Caco-2 (cell line): ENCODE results near the gene LUZP1. TPM values are rescaled to one million over a fixed set of nuclear protein-coding genes. Genes with fewer than 3 reads are reported as not detected.

Experiments used
- BruUV-seq: library from RNA; stranded (reverse); fragments of 400-500 nt; replicated peaks from 2 replicates; lab custom pipeline; 2021; lab: Mats Ljungman, UMichigan
- CTCF ChIA-PET: fragments of 300-600 bp; sonication (Branson Sonifier 250); formaldehyde crosslinking; loops from one replicate; lab custom pipeline; 2022; ENCODE audit warnings: antibody characterized with exemption; lab: Charles Lee
- POLR2A ChIA-PET: fragments of 300-600 bp; sonication (Branson Sonifier 250); formaldehyde crosslinking; loops from one replicate; lab custom pipeline; 2022; ENCODE audit warnings: antibody characterized with exemption; lab: Charles Lee
- DNase-seq, 2 experiments: peaks; one replicate each; pipeline versions ENCODE4 v3.0.0 to v3.0.0-alpha.2; 2020 to 2022
- H3K27me3 ChIP-seq: replicated peaks from 2 replicates; pipeline ENCODE4 v1.6.0; 2011; ENCODE audit warnings: low read length; ENCODE audit not compliant: control insufficient read depth, insufficient read depth
- H3K36me3 ChIP-seq: 2 replicates; pipeline ENCODE4 v1.5.1; 2011; ENCODE audit warnings: low read length; ENCODE audit not compliant: control insufficient read depth, insufficient read depth
- H3K4me1 ChIP-seq: fragments of 250-450 bp; sonication (Bioruptor Pico); 2 replicates; pipeline ENCODE4 v1.5.1; 2020; ENCODE audit warnings: mild to moderate bottlenecking
- H3K4me3 ChIP-seq: 2 replicates; pipeline ENCODE4 v1.5.1; 2011; ENCODE audit warnings: low read depth, mild to moderate bottlenecking, control low read depth, low read length
- H3K9me3 ChIP-seq: fragments of 250-450 bp; sonication (Bioruptor Pico); 2 replicates; pipeline ENCODE4 v1.5.1; 2020; ENCODE audit warnings: mild to moderate bottlenecking, moderate library complexity
- H3K27ac Mint-ChIP-seq: one replicate; pipeline ENCODE4 v1.8.0; 2022; ENCODE audit warnings: mixed read lengths; ENCODE audit not compliant: unreplicated experiment
- H3K27me3 Mint-ChIP-seq: one replicate; pipeline ENCODE4 v1.8.0; 2022; ENCODE audit warnings: mixed read lengths; ENCODE audit not compliant: insufficient read depth, unreplicated experiment
- H3K36me3 Mint-ChIP-seq: one replicate; pipeline ENCODE4 v1.8.0; 2022; ENCODE audit warnings: mild to moderate bottlenecking, mixed read lengths; ENCODE audit not compliant: insufficient read depth, unreplicated experiment
- H3K4me1 Mint-ChIP-seq: one replicate; pipeline ENCODE4 v1.8.0; 2022; ENCODE audit warnings: low read depth, mixed read lengths; ENCODE audit not compliant: unreplicated experiment
- H3K4me3 Mint-ChIP-seq: one replicate; pipeline ENCODE4 v1.8.0; 2022; ENCODE audit warnings: mild to moderate bottlenecking, moderate library complexity, mixed read lengths; ENCODE audit not compliant: unreplicated experiment
- H3K9me3 Mint-ChIP-seq: one replicate; pipeline ENCODE4 v1.8.0; 2022; ENCODE audit warnings: mixed read lengths; ENCODE audit not compliant: unreplicated experiment
- intact Hi-C: fragments of 100-400 bp; cut with micrococcal nuclease; formaldehyde crosslinking; loops from one replicate; pipeline ENCODE4 v1.10.0; 2022; ENCODE audit not compliant: unreplicated experiment
- total RNA-seq: library from RNA; stranded (reverse); gene quantifications from 2 replicates; pipeline ENCODE4 v1.2.3, GENCODE V29; 2022
- TF ChIP-seq, protein P1 (sequence below), 2 experiments: fragments of 200-600 bp in 1 of 2; IDR thresholded peaks; 1 replicate in 1 of 2; 2 replicates in 1 of 2; pipeline versions ENCODE4 v1.5.1 to v1.8.0; 2011 to 2022; ENCODE audit warnings: antibody characterized with exemption in 1 of 2, control low read depth in 1 of 2, inconsistent platforms in 1 of 2, low read depth in 1 of 2, low read length in 1 of 2, mild to moderate bottlenecking in 1 of 2, moderate library complexity in 1 of 2; ENCODE audit not compliant: insufficient read depth in 1 of 2, severe bottlenecking in 1 of 2, unreplicated experiment in 1 of 2

Gene LUZP1
- total RNA-seq, 1 experiment from 2014 or later, result 20.6 TPM

DNA sequence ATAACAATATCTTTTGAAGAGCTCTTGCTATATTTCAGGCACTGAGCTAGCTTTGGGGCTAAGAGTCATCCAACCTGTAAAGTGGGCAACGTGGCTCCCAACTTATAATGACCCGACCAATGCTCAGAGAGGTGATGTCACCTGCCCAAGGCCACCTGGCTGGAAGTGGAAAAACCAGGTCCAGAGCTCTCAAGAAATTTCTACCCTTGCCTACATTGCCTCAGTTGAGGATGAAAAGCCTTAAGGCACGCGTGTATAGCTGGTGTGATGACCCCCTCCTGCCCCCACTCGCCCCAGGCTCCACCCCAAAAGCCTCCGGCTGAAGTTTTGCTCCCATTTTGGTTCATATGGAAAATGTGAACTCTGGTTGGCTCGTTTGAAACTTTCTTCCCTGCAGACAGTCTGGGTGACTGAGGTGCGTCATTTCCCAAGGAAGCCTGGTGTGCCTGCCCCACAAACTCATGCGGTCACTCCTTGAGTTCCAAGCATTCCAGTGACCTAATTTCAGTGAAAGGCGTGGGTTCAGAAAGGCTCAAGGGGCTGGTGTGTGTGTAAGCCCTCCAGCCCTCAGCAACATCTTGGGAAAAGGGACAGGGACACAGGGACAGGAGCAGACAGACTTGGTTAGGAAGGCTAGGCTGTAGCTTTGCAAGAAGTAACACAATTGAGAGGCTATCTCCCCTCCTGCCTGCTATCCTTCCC, 28.1 kb upstream of the LUZP1 start:
- H3K4me1 Mint-ChIP-seq, result no peaks in the 10 kb centered on the region
- peak overlapping the region; percentile 67 for H3K27ac Mint-ChIP-seq
- Histone ChIP-seq H3K9me3 (no peaks in the 10 kb centered on the region), H3K36me3 (no peaks in the 10 kb centered on the region), H3K4me1 (peaks cover 9% of the 10 kb centered on the region), H3K4me3 (no peak overlapping the region), H3K27me3 (no peaks in the 10 kb centered on the region)
- no peaks in the 10 kb centered on the region for H3K27me3 Mint-ChIP-seq
- H3K36me3 Mint-ChIP-seq, result peaks cover 4% of the 10 kb centered on the region
- intact Hi-C loops, result no loop called here
- POLR2A ChIA-PET, result no interaction called here
- peak; percentile 24 to 60 for DNase-seq
- no TSS peak for BruUV-seq
- CTCF ChIA-PET, result interaction anchor here (0.6 to 1.0 kb wide), 2 partner anchors 13 to 131 kb away, joined by 4 to 5 read pairs; no protein-coding TSS in a partner anchor
- no peak overlapping the region for H3K4me3 Mint-ChIP-seq
- H3K9me3 Mint-ChIP-seq, result no peaks in the 10 kb centered on the region
- TF ChIP-seq, protein P1, sequence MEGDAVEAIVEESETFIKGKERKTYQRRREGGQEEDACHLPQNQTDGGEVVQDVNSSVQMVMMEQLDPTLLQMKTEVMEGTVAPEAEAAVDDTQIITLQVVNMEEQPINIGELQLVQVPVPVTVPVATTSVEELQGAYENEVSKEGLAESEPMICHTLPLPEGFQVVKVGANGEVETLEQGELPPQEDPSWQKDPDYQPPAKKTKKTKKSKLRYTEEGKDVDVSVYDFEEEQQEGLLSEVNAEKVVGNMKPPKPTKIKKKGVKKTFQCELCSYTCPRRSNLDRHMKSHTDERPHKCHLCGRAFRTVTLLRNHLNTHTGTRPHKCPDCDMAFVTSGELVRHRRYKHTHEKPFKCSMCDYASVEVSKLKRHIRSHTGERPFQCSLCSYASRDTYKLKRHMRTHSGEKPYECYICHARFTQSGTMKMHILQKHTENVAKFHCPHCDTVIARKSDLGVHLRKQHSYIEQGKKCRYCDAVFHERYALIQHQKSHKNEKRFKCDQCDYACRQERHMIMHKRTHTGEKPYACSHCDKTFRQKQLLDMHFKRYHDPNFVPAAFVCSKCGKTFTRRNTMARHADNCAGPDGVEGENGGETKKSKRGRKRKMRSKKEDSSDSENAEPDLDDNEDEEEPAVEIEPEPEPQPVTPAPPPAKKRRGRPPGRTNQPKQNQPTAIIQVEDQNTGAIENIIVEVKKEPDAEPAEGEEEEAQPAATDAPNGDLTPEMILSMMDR (IDR thresholded peaks at IDR 0.05; ENCODE audit: insufficient read depth in 1 of 2, low read depth in 1 of 2, low read length in 1 of 2, severe bottlenecking in 1 of 2, unreplicated experiment in 1 of 2), result no peak

DNA sequence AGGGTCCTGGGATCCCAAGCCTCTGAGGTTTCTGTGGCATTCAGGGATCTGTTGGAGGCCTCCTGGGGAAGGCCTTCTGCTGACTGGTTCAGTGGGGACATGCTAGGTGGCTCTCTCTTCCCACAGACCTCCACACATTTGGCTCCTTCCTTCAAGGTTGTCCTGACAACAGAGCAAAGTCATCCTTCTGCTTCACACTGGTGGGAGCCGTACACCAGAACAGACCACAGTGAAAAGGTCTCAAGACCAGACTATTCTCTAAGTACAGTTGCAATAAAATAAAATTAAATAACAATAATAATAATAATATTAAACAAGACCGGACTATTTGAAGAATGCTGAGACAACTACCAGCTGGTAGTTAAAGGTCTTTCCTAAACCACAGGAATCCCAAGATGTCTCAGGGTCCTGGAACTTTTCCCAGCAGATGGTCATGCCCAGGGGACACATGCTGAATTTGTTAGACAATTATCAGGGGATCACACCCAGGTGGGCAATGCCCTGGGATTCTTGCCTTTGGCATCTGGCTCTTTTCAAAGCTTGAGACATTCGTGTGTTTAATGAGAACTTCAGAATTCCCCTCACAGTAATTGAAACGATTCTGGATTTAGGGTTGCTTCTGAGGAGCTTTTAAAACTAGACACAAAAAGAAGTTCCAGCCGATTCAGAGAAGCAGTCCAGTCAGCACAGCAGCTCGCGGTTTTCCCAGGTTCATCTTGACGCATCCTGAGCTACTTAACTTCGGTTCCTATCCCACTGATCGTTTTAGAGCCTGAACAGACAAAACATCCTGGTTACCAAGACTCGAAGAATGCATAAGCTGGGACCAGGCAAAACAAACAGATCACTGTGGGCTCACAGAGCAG, 25.7 kb upstream of the LUZP1 start:
- H3K36me3 ChIP-seq, result no peaks in the 10 kb centered on the region
- TF ChIP-seq, protein P1 (IDR thresholded peaks at IDR 0.05; ENCODE audit: insufficient read depth in 1 of 2, low read depth in 1 of 2, low read length in 1 of 2, severe bottlenecking in 1 of 2, unreplicated experiment in 1 of 2), result no peak
- H3K36me3 Mint-ChIP-seq, result peaks cover 4% of the 10 kb centered on the region
- peaks cover 9% of the 10 kb centered on the region for H3K4me1 ChIP-seq
- intact Hi-C loops, result no loop called here
- H3K9me3 Mint-ChIP-seq, result no peaks in the 10 kb centered on the region
- POLR2A ChIA-PET, result no interaction called here
- H3K4me3 Mint-ChIP-seq, result no peak overlapping the region
- no peaks in the 10 kb centered on the region for H3K9me3 ChIP-seq
- no peaks in the 10 kb centered on the region for H3K27me3 ChIP-seq
- BruUV-seq, result TSS peak; percentile 23
- peak overlapping the region; percentile 32 for H3K27ac Mint-ChIP-seq
- no peak for DNase-seq
- CTCF ChIA-PET, result no interaction called here
- no peaks in the 10 kb centered on the region for H3K4me1 Mint-ChIP-seq
- H3K4me3 ChIP-seq, result no peak overlapping the region
- H3K27me3 Mint-ChIP-seq, result no peaks in the 10 kb centered on the region

DNA sequence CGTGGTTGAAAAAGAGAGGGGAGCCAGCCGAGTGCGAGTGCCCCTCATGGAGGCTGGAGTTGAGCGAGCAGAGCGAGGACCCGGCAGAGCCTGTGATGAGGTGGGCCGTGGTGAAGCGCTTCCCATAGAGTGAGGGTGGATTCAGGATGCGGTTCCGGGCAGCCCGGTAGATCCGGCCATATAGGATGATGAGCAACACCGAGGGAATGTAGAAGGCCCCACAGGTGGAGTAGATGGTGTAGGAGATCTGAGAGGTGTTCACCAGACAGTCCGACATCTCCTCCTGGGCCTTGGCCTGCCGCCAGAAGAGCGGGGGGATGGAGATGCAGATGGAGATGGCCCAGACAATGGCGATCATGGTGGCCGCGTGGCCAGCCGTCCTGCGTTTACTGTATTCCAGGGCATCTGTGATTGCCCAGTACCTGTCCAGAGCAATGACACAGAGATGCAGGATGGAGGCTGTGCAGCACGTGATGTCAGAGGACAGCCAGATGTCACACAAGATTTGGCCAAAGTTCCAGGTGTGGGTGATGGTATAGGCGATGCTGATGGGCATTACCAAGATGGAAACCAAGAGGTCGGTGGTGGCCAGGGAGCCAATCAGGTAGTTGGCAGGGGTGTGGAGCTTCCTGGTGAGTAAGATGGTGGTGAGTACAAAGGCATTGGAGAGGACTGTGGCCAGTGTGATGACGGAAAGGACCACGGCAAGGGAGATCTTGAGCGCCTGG, 24.9 kb upstream of the LUZP1 start:
- no peak for DNase-seq
- H3K9me3 Mint-ChIP-seq, result no peaks in the 10 kb centered on the region
- H3K36me3 Mint-ChIP-seq, result peaks cover 4% of the 10 kb centered on the region
- CTCF ChIA-PET, result no interaction called here
- no TSS peak for BruUV-seq
- H3K9me3 ChIP-seq, result no peaks in the 10 kb centered on the region
- no peaks in the 10 kb centered on the region for H3K27me3 Mint-ChIP-seq
- POLR2A ChIA-PET, result no interaction called here
- no peaks in the 10 kb centered on the region for H3K4me1 Mint-ChIP-seq
- no peak overlapping the region for H3K27ac Mint-ChIP-seq
- H3K4me1 ChIP-seq, result peaks cover 9% of the 10 kb centered on the region
- H3K4me3 ChIP-seq, result no peak overlapping the region
- H3K4me3 Mint-ChIP-seq, result no peak overlapping the region
- intact Hi-C loops, result no loop called here
- H3K27me3 ChIP-seq, result no peaks in the 10 kb centered on the region
- no peaks in the 10 kb centered on the region for H3K36me3 ChIP-seq
- TF ChIP-seq, protein P1 (IDR thresholded peaks at IDR 0.05; ENCODE audit: insufficient read depth in 1 of 2, low read depth in 1 of 2, low read length in 1 of 2, severe bottlenecking in 1 of 2, unreplicated experiment in 1 of 2), result no peak
